OCI-LY7 (cell line): Measurements from ENCODE around the gene DPH1. TPM values are rescaled to one million over a fixed set of nuclear protein-coding genes. Genes with fewer than 3 reads are reported as not detected.
A peak's percentile ranks its signal among the peaks of the same experiment; 100 is the strongest.
"Not testable (repeated sequence)": the region's sequence is repeated elsewhere in the genome, so short reads cannot be mapped to it uniquely, and the experiment has no call there.

Source experiments
- Bru-seq: library from RNA; stranded (reverse); fragments of 400-500 nt; gene quantifications from one replicate; lab custom pipeline; 2021; lab: Mats Ljungman, UMichigan
- BruChase-seq, 2 experiments: library from RNA; stranded (reverse); fragments of 400-500 nt; gene quantifications; one replicate each; lab custom pipeline; 2021; lab: Mats Ljungman, UMichigan
- BruUV-seq: library from RNA; stranded (reverse); fragments of 400-500 nt; replicated peaks from 2 replicates; lab custom pipeline; 2021; lab: Mats Ljungman, UMichigan
- CTCF ChIA-PET: fragments of 300-600 bp; sonication (Branson Sonifier 250); formaldehyde crosslinking; loops from one replicate; lab custom pipeline; 2022; ENCODE audit warnings: antibody characterized with exemption; ENCODE audit not compliant: unreplicated experiment; lab: Charles Lee
- POLR2A ChIA-PET: fragments of 300-600 bp; sonication (Branson Sonifier 250); formaldehyde crosslinking; loops from one replicate; lab custom pipeline; 2022; ENCODE audit warnings: antibody characterized with exemption; lab: Charles Lee
- DNase-seq: peaks from one replicate; pipeline ENCODE4 v3.0.0-alpha.2; 2015; ENCODE audit warnings: low spot score
- H2AFZ ChIP-seq: fragments of 200-600 bp; sonication (generic), shearing (Covaris generic); 2 replicates; pipeline ENCODE4 v1.6.1; 2014; ENCODE audit warnings: mild to moderate bottlenecking, antibody characterized with exemption, low read length, moderate library complexity
- H3K27ac ChIP-seq: fragments of 200-600 bp; sonication (generic); 2 replicates; pipeline ENCODE4 v1.5.1; 2014; ENCODE audit warnings: mixed run types, low read depth, mild to moderate bottlenecking, moderate library complexity, low read length, inconsistent platforms; ENCODE audit not compliant: poor library complexity, severe bottlenecking
- H3K36me3 ChIP-seq: fragments of 200-600 bp; sonication (generic); 2 replicates; pipeline ENCODE4 v1.6.1; 2014; ENCODE audit warnings: mild to moderate bottlenecking, antibody characterized with exemption, low read length, moderate library complexity, mixed read lengths; ENCODE audit not compliant: insufficient read depth
- H3K4me1 ChIP-seq: fragments of 200-600 bp; sonication (generic); 2 replicates; pipeline ENCODE4 v1.5.1; 2014; ENCODE audit warnings: mild to moderate bottlenecking, low read length; ENCODE audit not compliant: insufficient read depth, poor library complexity, severe bottlenecking
- H3K4me2 ChIP-seq: fragments of 200-600 bp; sonication (generic); 2 replicates; pipeline ENCODE4 v1.6.1; 2014; ENCODE audit warnings: mild to moderate bottlenecking, low read length
- H3K4me3 ChIP-seq: fragments of 200-600 bp; sonication (generic); 2 replicates; pipeline ENCODE4 v1.5.1; 2014; ENCODE audit warnings: mild to moderate bottlenecking, low read depth, low read length; ENCODE audit not compliant: poor library complexity, severe bottlenecking
- H3K79me2 ChIP-seq: fragments of 200-600 bp; sonication (generic); 2 replicates; pipeline ENCODE4 v1.6.1; 2016; ENCODE audit warnings: low read depth, mild to moderate bottlenecking, low read length, moderate library complexity, mixed read lengths; ENCODE audit not compliant: insufficient read depth
- H3K9me2 ChIP-seq: fragments of 200-600 bp; sonication (generic); 2 replicates; pipeline ENCODE4 v1.6.1; 2016; ENCODE audit warnings: mild to moderate bottlenecking, low read length, mixed read lengths; ENCODE audit not compliant: insufficient read depth
- H3K9me3 ChIP-seq: fragments of 200-600 bp; sonication (generic); 2 replicates; pipeline ENCODE4 v1.6.1; 2014; ENCODE audit warnings: mild to moderate bottlenecking, mixed run types, low read length, mixed read lengths
- H4K20me1 ChIP-seq: fragments of 200-600 bp; sonication (generic); 2 replicates; pipeline ENCODE4 v1.6.1; 2014; ENCODE audit warnings: mild to moderate bottlenecking, antibody characterized with exemption, low read length, moderate library complexity, mixed read lengths; ENCODE audit not compliant: insufficient read depth
- CTCF ChIP-seq: fragments of 200-600 bp; sonication (generic); conservative IDR thresholded peaks from 2 replicates; pipeline ENCODE4 v1.5.1; 2014; ENCODE audit warnings: mild to moderate bottlenecking, antibody characterized with exemption, low read length, moderate library complexity, mixed read lengths
- EZH2phosphoT487 ChIP-seq: fragments of 200-600 bp; sonication (generic); IDR thresholded peaks from 2 replicates; pipeline ENCODE4 v1.6.1; 2018; ENCODE audit warnings: low read depth, borderline replicate concordance, mild to moderate bottlenecking, mixed run types, antibody characterized with exemption, low read length, moderate library complexity, mixed read lengths
- intact Hi-C: fragments of 100-400 bp; cut with micrococcal nuclease; formaldehyde crosslinking; loops from one replicate; pipeline ENCODE4 v1.10.0; 2022; ENCODE audit not compliant: unreplicated experiment
- long read RNA-seq: library from polyadenylated mRNA; stranded (forward); transcript quantifications from one replicate; pipeline ENCODE4 v2.0.0, GENCODE V29; 2022
- total RNA-seq, 2 experiments: library from RNA; depleted of rRNA in 1 of 2; stranded (reverse); fragments of >200 nt in 1 of 2; shearing (Covaris generic) in 1 of 2; gene quantifications; 2 replicates each; pipeline ENCODE4 v1.2.3, GENCODE V29; 2014 to 2022

DPH1 gene
- total RNA-seq (2014; rRNA removed; shearing (Covaris generic)) (26.5 and 30.4 TPM in 2 replicates), total RNA-seq (2022) (35.1 and 42.6 TPM in 2 replicates), Bru-seq, nascent RNA (percentile 57 among the genes with signal in this experiment), BruChase-seq, experiment 1, labeled RNA remaining after a 6-hour chase (percentile 55 among the genes with signal in this experiment), BruChase-seq, experiment 2, labeled RNA remaining after a 2-hour chase (percentile 60 among the genes with signal in this experiment)
- long read RNA-seq, transcript DPH1-201 (13 exons, 2,221 nt): major isoform, 25 of 57 reads
- long read RNA-seq, partial matches to known transcripts: 12 of 57 reads
- long read RNA-seq, other reads (novel, unspliced or antisense): 13 of 57 reads

DNA sequence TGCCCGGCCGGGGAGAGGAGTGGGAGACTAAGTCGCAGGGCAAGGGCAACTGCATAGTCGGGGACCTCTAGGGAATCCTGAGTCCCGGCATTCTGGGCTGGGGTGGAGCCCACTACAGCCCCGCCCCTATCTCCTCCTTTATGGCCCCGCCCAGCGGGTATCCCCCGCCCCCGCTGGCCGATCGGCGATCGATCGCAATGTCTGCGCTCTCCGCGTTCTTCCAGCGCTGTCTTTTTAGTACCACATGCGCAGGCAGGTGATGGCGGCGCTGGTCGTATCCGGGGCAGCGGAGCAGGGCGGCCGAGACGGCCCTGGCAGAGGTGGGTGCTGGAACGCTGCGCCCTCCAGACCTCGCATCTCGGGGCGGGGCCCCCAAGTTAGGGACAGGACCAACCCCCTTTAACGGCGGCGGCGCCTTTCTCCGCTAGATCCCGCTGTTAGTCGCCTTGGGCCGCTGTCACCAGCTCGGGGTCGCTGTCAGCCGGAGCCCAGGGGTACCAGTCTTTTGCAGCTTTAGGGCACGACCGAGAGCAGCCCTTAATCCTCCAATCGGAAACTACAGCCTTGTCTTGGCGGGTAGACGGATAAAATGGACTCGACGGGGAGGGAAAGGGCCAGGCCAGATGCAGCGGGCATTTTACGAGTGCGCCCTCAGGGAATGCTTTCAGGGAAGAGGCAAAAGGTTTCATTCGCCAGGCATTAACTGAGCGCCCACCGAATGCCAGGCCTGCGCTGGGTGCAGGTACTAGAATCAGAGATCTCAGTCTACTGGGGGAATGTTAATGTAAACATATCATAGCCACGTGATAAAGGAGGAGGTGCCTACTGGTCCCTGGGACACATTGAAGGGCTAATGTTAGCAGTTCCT lies at the start of gene DPH1:
TSS of gene DPH1 (plus strand) at position 243 of the 868 bp plus-strand sequence. CDS start at position 260, 17 bp downstream.
- intact Hi-C loops: loop anchor here (1.0 to 2.0 kb wide), 4 partner anchors 122 to 309 kb away; no protein-coding TSS in a partner anchor

GRCh38 chr17:1980665-1981250 lies 49.2 kb upstream of the DPH1 start:
- POLR2A ChIA-PET: interaction anchor here (0.6 kb wide), 1 partner anchor 18 kb away, joined by 3 read pairs; no protein-coding TSS in a partner anchor
- no peak overlapping the region for H2AFZ ChIP-seq
- H3K4me1 ChIP-seq: peaks cover 5% of the 10 kb centered on the region
- no peak overlapping the region for H3K27ac ChIP-seq
- H3K36me3 ChIP-seq: no peaks in the 10 kb centered on the region
- no peaks in the 10 kb centered on the region for H3K79me2 ChIP-seq
- no peak overlapping the region for H3K4me2 ChIP-seq
- intact Hi-C loops: no loop called here
- no peak for DNase-seq
- H3K4me3 ChIP-seq: no peak overlapping the region
- CTCF ChIA-PET: no interaction called here
- H3K9me3 ChIP-seq: no peaks in the 10 kb centered on the region
- BruUV-seq: no TSS peak
- no peaks in the 10 kb centered on the region for H3K9me2 ChIP-seq
- TF ChIP-seq CTCF (no peak), EZH2phosphoT487 (no peak)
- no peaks in the 10 kb centered on the region for H4K20me1 ChIP-seq

More for the DNA sequence above, at the start of gene DPH1:
- Histone ChIP-seq H3K9me2 (no peaks in the 10 kb centered on the region), H3K4me1 (peaks cover 30% of the 10 kb centered on the region), H2AFZ (peak within 1 kb of the TSS; percentile 81), H3K36me3 (peaks cover 8% of the 10 kb centered on the region; the same call in 1 of the 2 replicates), H3K27ac (peak within 1 kb of the TSS; percentile 26), H3K4me2 (peak within 1 kb of the TSS; percentile 94), H4K20me1 (no peaks in the 10 kb centered on the region), H3K4me3 (peak within 1 kb of the TSS; percentile 88), H3K79me2 (peaks cover 10% of the 10 kb centered on the region; the same call in 1 of the 2 replicates), H3K9me3 (no peaks in the 10 kb centered on the region)
- ChIA-PET CTCF (interaction anchor here (0.5 kb wide), 1 partner anchor 76 kb away, joined by 11 read pairs; no protein-coding TSS in a partner anchor), POLR2A (interaction anchor here (0.6 kb wide), 1 partner anchor 134 kb away, joined by 4 read pairs; no protein-coding TSS in a partner anchor)
- TF ChIP-seq EZH2phosphoT487 (no peak), CTCF (no peak)
- DNase-seq: peak; percentile 92
- no TSS peak for BruUV-seq

GRCh38 chr17:1982793-1983366 lies 47.1 kb upstream of the DPH1 start:
- H4K20me1 ChIP-seq, H3K36me3 ChIP-seq, BruUV-seq, H2AFZ ChIP-seq, H3K27ac ChIP-seq, POLR2A ChIA-PET, H3K9me2 ChIP-seq, CTCF ChIA-PET, DNase-seq, H3K4me2 ChIP-seq, intact Hi-C loops, H3K4me3 ChIP-seq, H3K4me1 ChIP-seq, H3K79me2 ChIP-seq, H3K9me3 ChIP-seq: not testable (repeated sequence)
